ENCODE data around the gene MLLT11. TPM values are rescaled to one million over a fixed set of nuclear protein-coding genes. Genes with fewer than 3 reads are reported as not detected.

MLLT11 gene
- polyA plus RNA-seq, 1 experiment, result 28.3 TPM

GRCh38 chr1:151059109-151060006 lies 839 bp upstream of the MLLT11 start, which contains the start of gene CDC42SE1:
CDC42SE1 (minus strand) TSS chr1:151059622; CDS start chr1:151055730, 3,892 bp downstream.
- ChIA-PET CTCF (interaction anchor here (0.5 to 1.5 kb wide), 7 partner anchors 10 to 384 kb away, joined by 3 to 5 read pairs (median 3); partner anchors contain the start of gene C1orf56), POLR2A (interaction anchor here (0.6 to 3.5 kb wide), 3 partner anchors 11 to 253 kb away, joined by 3 to 24 read pairs (median 7); partner anchors contain the start of gene C1orf56)

GRCh38 chr1:151060657-151061421 lies 642 bp downstream of the MLLT11 start:
- no peak for TF ChIP-seq CTCF (IDR thresholded peaks at IDR 0.05; ENCODE audit: low read depth, low read length)
- POLR2A ChIA-PET, result interaction anchor here (0.6 to 1.2 kb wide), 2 partner anchors 11 to 16 kb away, joined by 3 to 6 read pairs; no protein-coding TSS in a partner anchor
- peak overlapping the region; percentile 84 for H3K4me3 ChIP-seq (ENCODE audit: low read depth, low read length)
- CTCF ChIA-PET, result interaction anchor here (1.1 to 1.9 kb wide), 3 partner anchors 10 to 55 kb away, joined by 5 to 11 read pairs (median 7); partner anchors contain the start of gene GABPB2
- peak overlapping the region; percentile 82 for H3K27ac ChIP-seq (ENCODE audit: low read depth, low read length)
- no peaks in the 10 kb centered on the region; the same call in 1 of the 2 replicates for H3K9me3 ChIP-seq (ENCODE audit: control insufficient read depth, insufficient read depth, low read length)
- no peaks in the 10 kb centered on the region for H3K27me3 ChIP-seq (ENCODE audit: control insufficient read depth, insufficient read depth, low read length)
- no peak for DNase-seq (ENCODE audit: low read depth, low spot score)

More at GRCh38 chr1:151059109-151060006, 839 bp upstream of the MLLT11 start, which contains the start of gene CDC42SE1:
- Histone ChIP-seq H3K9me3 (ENCODE audit: control insufficient read depth, insufficient read depth, low read length) (no peaks in the 10 kb centered on the region; the same call in 1 of the 2 replicates), H3K4me3 (ENCODE audit: low read depth, low read length) (peak within 1 kb of the TSS; percentile 84), H3K27ac (ENCODE audit: low read depth, low read length) (peak within 1 kb of the TSS; percentile 92), H3K27me3 (ENCODE audit: control insufficient read depth, insufficient read depth, low read length) (no peaks in the 10 kb centered on the region)
- DNase-seq (ENCODE audit: low read depth, low spot score), result peak; percentile 45
- TF ChIP-seq CTCF (IDR thresholded peaks at IDR 0.05; ENCODE audit: low read depth, low read length), result peak; percentile 76

- H3K27ac ChIP-seq (ENCODE audit: low read depth, low read length), result no peak overlapping the region
- peak overlapping the region; percentile 84 for H3K4me3 ChIP-seq (ENCODE audit: low read depth, low read length)
- no peak for DNase-seq (ENCODE audit: low read depth, low spot score)
- H3K27me3 ChIP-seq (ENCODE audit: control insufficient read depth, insufficient read depth, low read length), result no peaks in the 10 kb centered on the region
- TF ChIP-seq CTCF (IDR thresholded peaks at IDR 0.05; ENCODE audit: low read depth, low read length), result no peak
- ChIA-PET CTCF (interaction anchor here (0.8 to 1.9 kb wide), 5 partner anchors 9 to 66 kb away, joined by 3 to 11 read pairs (median 7); partner anchors contain the start of genes GABPB2 and MINDY1), POLR2A (interaction anchor here (0.5 kb wide), 1 partner anchor 501 kb away, joined by 5 read pairs; no protein-coding TSS in a partner anchor)
- H3K9me3 ChIP-seq (ENCODE audit: control insufficient read depth, insufficient read depth, low read length), result no peaks in the 10 kb centered on the region; the same call in 1 of the 2 replicates
These were observed 1.5 kb downstream of the MLLT11 start for GRCh38 chr1:151061704-151062103.

GRCh38 chr1:151062741-151063371 lies 2.7 kb downstream of the MLLT11 start:
- CTCF ChIA-PET, result interaction anchor here (1.1 to 1.9 kb wide), 2 partner anchors 37 to 67 kb away, joined by 5 to 8 read pairs; no protein-coding TSS in a partner anchor
- Histone ChIP-seq H3K9me3 (ENCODE audit: control insufficient read depth, insufficient read depth, low read length) (no peaks in the 10 kb centered on the region; the same call in 1 of the 2 replicates), H3K27me3 (ENCODE audit: control insufficient read depth, insufficient read depth, low read length) (no peaks in the 10 kb centered on the region), H3K4me3 (ENCODE audit: low read depth, low read length) (peak overlapping the region; percentile 37), H3K27ac (ENCODE audit: low read depth, low read length) (peak overlapping the region; percentile 98)
- peak; percentile 66 for DNase-seq (ENCODE audit: low read depth, low spot score)
- POLR2A ChIA-PET, result interaction anchor here (0.8 to 1.0 kb wide), 3 partner anchors 8 to 20 kb away, joined by 3 to 4 read pairs (median 3); partner anchors contain the start of gene C1orf56
- no peak for TF ChIP-seq CTCF (IDR thresholded peaks at IDR 0.05; ENCODE audit: low read depth, low read length)
